A673 (cell line): ENCODE data around the gene ADAMTS3. TPM values are rescaled to one million over a fixed set of nuclear protein-coding genes. Genes with fewer than 3 reads are reported as not detected.

ENCODE experiments used
- BruUV-seq: library from RNA; stranded (reverse); fragments of 400-500 nt; replicated peaks from 2 replicates; lab custom pipeline; 2021; lab: Mats Ljungman, UMichigan
- CTCF ChIA-PET: fragments of 300-600 bp; sonication (Branson Sonifier 250); formaldehyde crosslinking; loops from one replicate; lab custom pipeline; 2022; ENCODE audit warnings: antibody characterized with exemption; lab: Charles Lee
- POLR2A ChIA-PET: fragments of 300-600 bp; sonication (Branson Sonifier 250); formaldehyde crosslinking; loops from one replicate; lab custom pipeline; 2022; ENCODE audit warnings: antibody characterized with exemption; ENCODE audit not compliant: low non-redundant PET; lab: Charles Lee
- DNase-seq: peaks from one replicate; pipeline ENCODE4 v3.0.0-alpha.2; 2015; ENCODE audit warnings: low spot score
- H3K27ac ChIP-seq: fragments of 200-600 bp; sonication (generic); 2 replicates; pipeline ENCODE4 v1.5.1; 2016; ENCODE audit warnings: mixed run types, low read depth, mild to moderate bottlenecking, mixed read lengths, antibody characterized with exemption, low read length; ENCODE audit not compliant: poor library complexity, severe bottlenecking
- H3K27me3 ChIP-seq: fragments of 200-600 bp; sonication (generic); replicated peaks from 2 replicates; pipeline ENCODE4 v1.6.1; 2017; ENCODE audit warnings: mixed run types, low read depth, mild to moderate bottlenecking, mixed read lengths, antibody characterized with exemption, low read length; ENCODE audit not compliant: insufficient read depth, poor library complexity
- H3K36me3 ChIP-seq: fragments of 200-600 bp; sonication (generic); 2 replicates; pipeline ENCODE4 v1.6.1; 2016; ENCODE audit warnings: mixed run types, mild to moderate bottlenecking, mixed read lengths, antibody characterized with exemption, low read length; ENCODE audit not compliant: insufficient read depth, poor library complexity, severe bottlenecking
- H3K4me1 ChIP-seq: fragments of 200-600 bp; sonication (generic); 2 replicates; pipeline ENCODE4 v1.6.1; 2017; ENCODE audit warnings: mixed run types, mild to moderate bottlenecking, mixed read lengths, antibody characterized with exemption, low read length; ENCODE audit not compliant: insufficient read depth, poor library complexity, severe bottlenecking
- H3K4me3 ChIP-seq: fragments of 200-600 bp; sonication (generic); 2 replicates; pipeline ENCODE4 v1.5.1; 2016; ENCODE audit warnings: low read depth, mixed run types, mild to moderate bottlenecking, mixed read lengths, low read length; ENCODE audit not compliant: poor library complexity, severe bottlenecking
- H3K9me3 ChIP-seq: fragments of 200-600 bp; sonication (generic); 2 replicates; pipeline ENCODE4 v1.6.1; 2016; ENCODE audit warnings: mixed run types, low read depth, mild to moderate bottlenecking, mixed read lengths, antibody characterized with exemption, low read length; ENCODE audit not compliant: poor library complexity, severe bottlenecking
- EZH2 ChIP-seq: fragments of 200-600 bp; sonication (generic); IDR thresholded peaks from 2 replicates; pipeline ENCODE4 v1.6.1; 2017; ENCODE audit warnings: borderline replicate concordance, low read depth, mild to moderate bottlenecking, mixed read lengths, antibody characterized with exemption, low read length; ENCODE audit not compliant: poor library complexity, severe bottlenecking
- intact Hi-C: fragments of 100-400 bp; cut with micrococcal nuclease; formaldehyde crosslinking; loops from one replicate; pipeline ENCODE4 v1.10.0; 2022; ENCODE audit not compliant: unreplicated experiment
- total RNA-seq: library from RNA; stranded (reverse); gene quantifications from 2 replicates; pipeline ENCODE4 v1.2.3, GENCODE V29; 2021
- TF ChIP-seq, protein P1 (sequence below): fragments of 300-800, 200-600 bp; sonication (generic); conservative IDR thresholded peaks from 2 replicates; pipeline ENCODE4 v1.5.1; 2017; ENCODE audit warnings: low read depth, mild to moderate bottlenecking, antibody characterized with exemption, low read length, moderate library complexity, mixed read lengths

The ADAMTS3 gene
- total RNA-seq, 1 experiment from 2014 or later: 0.17 TPM

DNA sequence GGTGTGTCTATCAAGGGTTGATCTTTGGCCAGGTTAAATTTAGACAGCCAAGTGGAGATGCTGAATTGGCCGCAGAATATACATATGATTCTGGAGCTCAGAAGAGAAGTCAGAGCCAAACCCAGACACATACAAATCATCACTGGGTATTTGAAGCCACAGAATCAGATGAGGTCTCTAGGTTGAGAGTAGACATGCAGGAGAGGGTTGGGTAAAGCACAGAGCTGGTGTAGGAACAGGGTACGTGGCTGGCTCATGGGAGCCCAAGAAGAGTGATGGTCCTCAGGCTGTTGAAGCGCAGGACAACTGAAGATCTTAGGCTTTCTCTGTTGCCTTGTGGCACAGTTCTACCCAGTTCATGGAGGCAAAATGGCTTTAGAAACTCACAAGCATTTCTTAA, 37.7 kb downstream of the ADAMTS3 start:
- no peaks in the 10 kb centered on the region for H3K4me1 ChIP-seq
- intact Hi-C loops: no loop called here
- no peaks in the 10 kb centered on the region for H3K9me3 ChIP-seq
- CTCF ChIA-PET: no interaction called here
- H3K27me3 ChIP-seq: no peaks in the 10 kb centered on the region
- H3K4me3 ChIP-seq: no peak overlapping the region
- no peak overlapping the region for H3K27ac ChIP-seq
- no peaks in the 10 kb centered on the region for H3K36me3 ChIP-seq
- TF ChIP-seq, protein P1, sequence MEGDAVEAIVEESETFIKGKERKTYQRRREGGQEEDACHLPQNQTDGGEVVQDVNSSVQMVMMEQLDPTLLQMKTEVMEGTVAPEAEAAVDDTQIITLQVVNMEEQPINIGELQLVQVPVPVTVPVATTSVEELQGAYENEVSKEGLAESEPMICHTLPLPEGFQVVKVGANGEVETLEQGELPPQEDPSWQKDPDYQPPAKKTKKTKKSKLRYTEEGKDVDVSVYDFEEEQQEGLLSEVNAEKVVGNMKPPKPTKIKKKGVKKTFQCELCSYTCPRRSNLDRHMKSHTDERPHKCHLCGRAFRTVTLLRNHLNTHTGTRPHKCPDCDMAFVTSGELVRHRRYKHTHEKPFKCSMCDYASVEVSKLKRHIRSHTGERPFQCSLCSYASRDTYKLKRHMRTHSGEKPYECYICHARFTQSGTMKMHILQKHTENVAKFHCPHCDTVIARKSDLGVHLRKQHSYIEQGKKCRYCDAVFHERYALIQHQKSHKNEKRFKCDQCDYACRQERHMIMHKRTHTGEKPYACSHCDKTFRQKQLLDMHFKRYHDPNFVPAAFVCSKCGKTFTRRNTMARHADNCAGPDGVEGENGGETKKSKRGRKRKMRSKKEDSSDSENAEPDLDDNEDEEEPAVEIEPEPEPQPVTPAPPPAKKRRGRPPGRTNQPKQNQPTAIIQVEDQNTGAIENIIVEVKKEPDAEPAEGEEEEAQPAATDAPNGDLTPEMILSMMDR: no peak
- TF ChIP-seq EZH2: no peak
- POLR2A ChIA-PET: no interaction called here
- no peak for DNase-seq
- no TSS peak for BruUV-seq

GRCh38 chr4:72529148-72529822, 39.7 kb downstream of the ADAMTS3 start:
- Histone ChIP-seq H3K27me3 (no peaks in the 10 kb centered on the region), H3K9me3 (no peaks in the 10 kb centered on the region), H3K36me3 (no peaks in the 10 kb centered on the region), H3K4me3 (no peak overlapping the region), H3K27ac (no peak overlapping the region), H3K4me1 (no peaks in the 10 kb centered on the region)
- ChIA-PET POLR2A (no interaction called here), CTCF (no interaction called here)
- no peak for TF ChIP-seq EZH2
- intact Hi-C loops: no loop called here
- no peak for DNase-seq
- no TSS peak for BruUV-seq

DNA sequence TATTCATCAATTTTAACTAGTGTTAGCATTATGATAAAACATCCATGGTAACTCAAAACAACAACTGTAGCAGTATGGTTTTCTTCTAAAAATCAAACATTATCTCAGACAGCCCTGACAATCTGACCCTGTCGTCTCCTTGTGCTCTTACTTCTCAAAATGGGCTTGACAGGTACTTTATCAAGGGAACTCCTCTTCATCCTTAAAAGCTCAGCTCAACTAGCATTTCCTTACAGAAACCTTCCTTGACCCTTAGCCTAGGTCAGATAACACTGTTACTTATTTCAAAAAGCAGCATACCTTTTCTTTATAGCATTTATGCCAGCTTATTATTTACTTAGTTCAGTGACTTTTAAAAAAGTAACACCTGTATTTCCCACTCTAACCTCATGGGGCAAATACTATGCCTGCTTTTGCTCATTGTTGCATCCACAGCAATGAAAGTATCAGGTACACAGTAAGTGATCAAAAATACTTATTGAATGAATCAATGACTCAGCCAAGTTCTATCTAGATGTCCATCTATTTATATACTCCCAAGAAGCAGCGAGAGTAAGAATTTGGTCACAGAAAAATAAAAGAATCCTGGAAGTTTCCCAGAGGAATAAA, 41.9 kb downstream of the ADAMTS3 start:
- Histone ChIP-seq H3K9me3 (no peaks in the 10 kb centered on the region), H3K36me3 (no peaks in the 10 kb centered on the region), H3K4me1 (no peaks in the 10 kb centered on the region), H3K4me3 (no peak overlapping the region), H3K27me3 (no peaks in the 10 kb centered on the region), H3K27ac (no peak overlapping the region)
- no peak for TF ChIP-seq EZH2
- TF ChIP-seq, protein P1: no peak
- DNase-seq: no peak
- BruUV-seq: no TSS peak
- ChIA-PET POLR2A (no interaction called here), CTCF (no interaction called here)
- intact Hi-C loops: no loop called here
